ENCODE results near the gene ARHGEF4. TPM values are rescaled to one million over a fixed set of nuclear protein-coding genes. Genes with fewer than 3 reads are reported as not detected.

ARHGEF4 gene
- total RNA-seq, 2 donors from 2014 or later = 0.77 to 1.5 TPM

GRCh38 chr2:130822766-130823165 lies 13.9 kb upstream of the ARHGEF4 start:
- Mint-ChIP-seq H3K27ac (peak overlapping the region; percentile 98), H3K27me3 (no peaks in the 10 kb centered on the region), H3K36me3 (ENCODE audit: low read depth) (no peaks in the 10 kb centered on the region), H3K4me3 (no peak overlapping the region), H3K4me1 (peaks cover 16% of the 10 kb centered on the region)
- H3K9me3 ChIP-seq (ENCODE audit: control insufficient read depth, low read length, poor library complexity, severe bottlenecking) = no peaks in the 10 kb centered on the region
- DNase-seq (no peak), ATAC-seq (no peak)

- no peaks in the 10 kb centered on the region for H3K9me3 ChIP-seq (ENCODE audit: control insufficient read depth, low read length, poor library complexity, severe bottlenecking)
- H3K4me3 Mint-ChIP-seq = no peak overlapping the region
- DNase-seq (no peak), ATAC-seq (no peak)
- peak overlapping the region; percentile 98 for H3K27ac Mint-ChIP-seq
- H3K27me3 Mint-ChIP-seq = no peaks in the 10 kb centered on the region
- peaks cover 16% of the 10 kb centered on the region for H3K4me1 Mint-ChIP-seq
- H3K36me3 Mint-ChIP-seq (ENCODE audit: low read depth) = no peaks in the 10 kb centered on the region
Observed at GRCh38 chr2:130823171-130823885, 13.4 kb upstream of the ARHGEF4 start.

DNA sequence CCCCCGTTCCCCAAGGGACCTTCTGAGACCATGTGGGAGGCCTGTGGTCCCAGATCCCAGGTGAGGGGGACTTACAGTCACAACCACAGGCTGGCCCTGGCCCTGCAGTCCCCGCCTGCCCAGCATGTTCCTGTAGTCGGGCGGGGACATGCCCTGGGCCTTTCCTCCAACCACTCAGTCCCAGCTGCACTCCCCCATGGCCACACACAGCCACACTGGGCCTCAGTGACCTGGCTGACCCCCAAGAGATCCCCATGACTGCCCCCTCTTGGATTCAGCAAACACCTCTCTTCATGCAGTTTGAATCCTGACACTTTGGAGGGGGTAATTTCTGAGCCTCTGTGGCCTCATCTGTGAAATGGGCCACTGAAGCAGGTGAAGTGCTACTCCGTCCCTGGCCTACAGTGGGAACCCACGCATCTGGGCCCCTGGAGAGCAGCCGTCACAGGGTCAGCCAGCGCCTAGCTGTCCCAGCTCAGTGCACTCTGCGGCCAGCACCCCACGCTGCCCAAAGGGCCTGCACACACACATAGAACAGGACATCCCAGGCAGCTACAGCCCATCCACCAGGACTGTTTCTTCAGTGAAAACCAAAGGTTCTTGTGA lies 12.7 kb upstream of the ARHGEF4 start:
- ATAC-seq (no peak), DNase-seq (peak in 1 of 3 donors; percentile 19)
- H3K9me3 ChIP-seq (ENCODE audit: control insufficient read depth, low read length, poor library complexity, severe bottlenecking) = no peaks in the 10 kb centered on the region

GRCh38 chr2:130824492-130825061 lies 12.1 kb upstream of the ARHGEF4 start:
- Mint-ChIP-seq H3K4me3 (peak overlapping the region; percentile 75), H3K4me1 (peaks cover 16% of the 10 kb centered on the region), H3K36me3 (ENCODE audit: low read depth) (no peaks in the 10 kb centered on the region), H3K27me3 (no peaks in the 10 kb centered on the region), H3K27ac (peak overlapping the region; percentile 98)
- ATAC-seq (peak; percentile 95), DNase-seq (peak; percentile 29 to 64 (median 43))
- no peaks in the 10 kb centered on the region for H3K9me3 ChIP-seq (ENCODE audit: control insufficient read depth, low read length, poor library complexity, severe bottlenecking)

More for the DNA sequence above, 12.7 kb upstream of the ARHGEF4 start:
- Mint-ChIP-seq H3K27me3 (no peaks in the 10 kb centered on the region), H3K4me1 (peaks cover 16% of the 10 kb centered on the region), H3K4me3 (peak overlapping the region; percentile 75), H3K36me3 (ENCODE audit: low read depth) (no peaks in the 10 kb centered on the region), H3K27ac (peak overlapping the region; percentile 98)

DNA sequence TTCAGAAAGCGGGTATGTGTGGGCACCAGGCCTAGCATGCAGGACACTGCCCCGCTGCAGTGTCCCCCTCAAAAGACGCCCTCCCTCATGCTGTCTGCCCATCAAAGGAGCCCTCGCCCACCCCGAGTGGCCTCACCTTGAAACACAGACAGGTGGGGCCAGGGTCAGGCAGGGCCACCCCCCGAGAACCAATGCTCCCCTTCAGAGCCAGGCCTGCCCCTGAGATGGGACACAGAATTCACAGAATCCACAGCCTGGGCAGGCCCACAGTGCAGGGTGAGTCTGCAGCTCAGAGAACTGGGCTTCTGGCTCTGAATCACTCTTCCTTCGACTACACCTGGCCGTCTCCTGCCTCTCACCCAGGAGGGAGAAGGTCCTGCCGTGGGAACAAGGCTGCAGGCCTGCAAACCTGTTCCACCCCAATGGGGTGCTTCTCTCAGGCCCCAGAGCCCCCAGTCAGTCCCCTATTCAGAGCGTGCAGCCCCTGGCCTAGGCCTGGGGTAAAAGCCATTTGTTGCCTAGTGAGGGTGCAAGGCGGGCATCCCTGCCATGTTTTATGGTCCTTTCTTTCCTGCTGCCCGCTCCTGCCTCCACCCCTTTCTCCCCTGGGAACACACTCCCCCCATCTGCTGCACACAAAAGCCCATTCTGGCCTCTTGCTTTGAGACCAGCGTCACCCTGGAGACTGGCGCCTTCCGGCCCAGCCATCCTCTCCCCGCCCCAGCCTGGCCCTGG lies 11.3 kb upstream of the ARHGEF4 start:
- Mint-ChIP-seq H3K27ac (peak overlapping the region; percentile 98), H3K4me3 (peak overlapping the region; percentile 56), H3K4me1 (peaks cover 16% of the 10 kb centered on the region), H3K36me3 (ENCODE audit: low read depth) (no peaks in the 10 kb centered on the region), H3K27me3 (no peaks in the 10 kb centered on the region)
- no peaks in the 10 kb centered on the region for H3K9me3 ChIP-seq (ENCODE audit: control insufficient read depth, low read length, poor library complexity, severe bottlenecking)
- ATAC-seq = no peak
- DNase-seq = no peak

DNA sequence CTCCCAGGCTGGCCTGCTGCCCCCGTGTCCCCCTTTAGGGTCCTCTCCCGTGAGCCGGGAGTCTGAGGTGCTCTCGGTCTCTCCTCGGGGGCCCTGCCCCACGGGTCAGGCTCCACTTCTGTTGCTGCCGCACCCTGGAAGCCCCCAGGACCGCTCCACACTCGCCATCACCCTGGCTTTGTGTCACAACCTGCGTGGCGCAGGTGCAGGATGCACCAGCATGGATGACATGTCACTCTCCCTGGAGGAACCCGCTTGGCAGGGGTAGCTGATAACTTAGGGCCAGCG lies 10.8 kb upstream of the ARHGEF4 start:
- Mint-ChIP-seq H3K4me3 (no peak overlapping the region), H3K36me3 (ENCODE audit: low read depth) (no peaks in the 10 kb centered on the region), H3K27ac (peak overlapping the region; percentile 98), H3K27me3 (no peaks in the 10 kb centered on the region), H3K4me1 (peaks cover 16% of the 10 kb centered on the region)
- no peak for DNase-seq
- no peaks in the 10 kb centered on the region for H3K9me3 ChIP-seq (ENCODE audit: control insufficient read depth, low read length, poor library complexity, severe bottlenecking)
- no peak for ATAC-seq

DNA sequence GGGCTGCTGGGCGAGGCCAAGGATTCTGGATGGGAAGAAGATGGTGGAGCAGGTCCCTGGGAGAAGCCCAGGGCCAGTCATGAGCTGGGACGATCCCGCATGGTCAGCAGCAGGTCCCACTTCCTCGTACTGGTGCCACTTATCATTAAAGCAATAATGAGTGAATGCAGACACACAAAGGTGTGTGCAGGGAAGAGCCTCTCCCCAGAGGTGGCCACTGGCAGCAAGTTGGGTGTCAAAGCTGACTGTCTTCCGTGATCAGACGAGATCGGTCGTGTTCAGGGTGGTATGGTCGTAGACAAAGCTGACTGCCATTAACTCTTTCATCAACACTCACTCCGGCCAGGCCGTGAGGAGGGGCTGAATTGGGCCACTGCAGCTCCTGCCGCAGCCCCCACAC lies 10.3 kb upstream of the ARHGEF4 start:
- Mint-ChIP-seq H3K27me3 (no peaks in the 10 kb centered on the region), H3K4me1 (peaks cover 16% of the 10 kb centered on the region), H3K36me3 (ENCODE audit: low read depth) (no peaks in the 10 kb centered on the region), H3K4me3 (no peak overlapping the region), H3K27ac (peak overlapping the region; percentile 98)
- no peak for ATAC-seq
- DNase-seq = no peak
- H3K9me3 ChIP-seq (ENCODE audit: control insufficient read depth, low read length, poor library complexity, severe bottlenecking) = no peaks in the 10 kb centered on the region

GRCh38 chr2:130826821-130827501 lies 9.8 kb upstream of the ARHGEF4 start:
- no peaks in the 10 kb centered on the region for H3K9me3 ChIP-seq (ENCODE audit: control insufficient read depth, low read length, poor library complexity, severe bottlenecking)
- H3K36me3 Mint-ChIP-seq (ENCODE audit: low read depth) = no peaks in the 10 kb centered on the region
- H3K27me3 Mint-ChIP-seq = no peaks in the 10 kb centered on the region
- DNase-seq (no peak), ATAC-seq (no peak)
- H3K4me3 Mint-ChIP-seq = no peak overlapping the region
- peak overlapping the region; percentile 98 for H3K27ac Mint-ChIP-seq
- H3K4me1 Mint-ChIP-seq = peaks cover 16% of the 10 kb centered on the region

DNA sequence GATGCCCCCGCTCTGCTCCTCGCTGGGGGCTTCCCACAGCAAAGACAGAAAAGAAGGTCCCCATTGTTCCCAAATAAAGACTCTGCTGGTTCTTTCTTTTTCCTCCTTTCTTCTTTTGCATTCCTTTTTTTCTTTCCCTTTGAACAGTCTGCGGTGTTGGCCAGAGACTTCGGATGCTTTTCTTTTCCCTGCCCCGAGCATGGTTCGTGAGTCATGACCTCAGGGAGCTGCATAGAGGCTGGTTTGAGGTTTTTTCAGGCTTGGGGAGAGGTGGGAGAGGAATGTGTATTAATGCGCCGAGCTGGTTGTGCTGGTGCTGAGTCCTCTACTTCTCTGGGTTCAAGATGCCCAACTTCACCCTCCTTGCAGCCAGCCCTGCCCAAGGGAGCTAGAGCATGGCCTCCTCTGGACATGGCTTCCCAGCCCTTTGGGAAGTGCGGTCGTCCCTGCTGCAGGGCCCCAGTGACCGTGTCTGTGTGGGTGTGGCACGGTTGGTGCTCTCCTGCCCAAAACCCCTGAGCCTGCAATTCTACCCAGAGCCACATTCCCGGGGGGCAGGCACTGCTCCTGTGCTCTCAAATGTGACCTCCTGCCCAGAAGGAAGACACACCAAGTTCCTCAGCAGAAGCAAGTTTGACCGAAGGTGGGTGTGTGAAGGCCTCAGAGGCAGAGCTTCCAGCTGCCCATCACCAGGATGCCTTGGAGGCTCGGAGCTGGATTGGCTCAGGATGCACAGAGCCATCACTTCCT lies 9.0 kb upstream of the ARHGEF4 start:
- no peaks in the 10 kb centered on the region for H3K9me3 ChIP-seq (ENCODE audit: control insufficient read depth, low read length, poor library complexity, severe bottlenecking)
- Mint-ChIP-seq H3K36me3 (ENCODE audit: low read depth) (no peaks in the 10 kb centered on the region), H3K4me3 (no peak overlapping the region), H3K27me3 (peaks cover 7% of the 10 kb centered on the region), H3K27ac (peak overlapping the region; percentile 98), H3K4me1 (peaks cover 16% of the 10 kb centered on the region)
- DNase-seq (no peak), ATAC-seq (no peak)

DNA sequence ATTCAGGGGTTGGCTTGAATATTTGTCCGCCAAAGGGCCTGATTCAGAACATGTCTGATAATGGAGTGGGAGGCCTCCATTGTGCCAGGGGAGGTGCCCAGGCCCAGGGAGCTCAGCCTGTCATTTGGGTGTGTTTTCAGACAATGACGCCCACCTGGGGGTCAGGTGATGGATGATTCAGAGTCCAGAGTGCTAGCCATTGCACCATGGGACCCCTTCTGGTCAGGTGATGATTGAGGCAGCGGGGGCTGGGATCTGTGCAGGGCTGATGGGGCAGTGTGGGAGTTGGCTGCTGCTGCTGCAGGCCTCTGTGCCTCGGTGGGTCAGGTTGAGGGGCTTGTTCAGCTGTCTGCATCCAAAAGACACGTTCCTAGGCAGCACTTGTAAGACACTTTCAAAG lies 8.3 kb upstream of the ARHGEF4 start:
- H3K9me3 ChIP-seq (ENCODE audit: control insufficient read depth, low read length, poor library complexity, severe bottlenecking) = no peaks in the 10 kb centered on the region
- H3K4me3 Mint-ChIP-seq = no peak overlapping the region
- ATAC-seq (no peak), DNase-seq (no peak)
- H3K4me1 Mint-ChIP-seq = peaks cover 16% of the 10 kb centered on the region
- H3K36me3 Mint-ChIP-seq (ENCODE audit: low read depth) = no peaks in the 10 kb centered on the region
- H3K27me3 Mint-ChIP-seq = peaks cover 11% of the 10 kb centered on the region
- H3K27ac Mint-ChIP-seq = peak overlapping the region; percentile 98

GRCh38 chr2:130829015-130829414 lies 7.7 kb upstream of the ARHGEF4 start:
- Mint-ChIP-seq H3K36me3 (ENCODE audit: low read depth) (no peaks in the 10 kb centered on the region), H3K27ac (no peak overlapping the region), H3K4me3 (no peak overlapping the region), H3K4me1 (peaks cover 13% of the 10 kb centered on the region), H3K27me3 (peaks cover 11% of the 10 kb centered on the region)
- DNase-seq = no peak
- H3K9me3 ChIP-seq (ENCODE audit: control insufficient read depth, low read length, poor library complexity, severe bottlenecking) = no peaks in the 10 kb centered on the region
- no peak for ATAC-seq

- no peak for ATAC-seq
- no peak overlapping the region for H3K27ac Mint-ChIP-seq
- H3K9me3 ChIP-seq (ENCODE audit: control insufficient read depth, low read length, poor library complexity, severe bottlenecking) = no peaks in the 10 kb centered on the region
- H3K36me3 Mint-ChIP-seq (ENCODE audit: low read depth) = no peaks in the 10 kb centered on the region
- H3K4me1 Mint-ChIP-seq = peaks cover 2% of the 10 kb centered on the region
- DNase-seq = no peak
- H3K27me3 Mint-ChIP-seq = peaks cover 23% of the 10 kb centered on the region
- peak overlapping the region; percentile 39 for H3K4me3 Mint-ChIP-seq
Observed at GRCh38 chr2:130830538-130830937, 6.2 kb upstream of the ARHGEF4 start.
